Caco-2 (cell line): ENCODE data around the gene TAF9. TPM values are rescaled to one million over a fixed set of nuclear protein-coding genes. Genes with fewer than 3 reads are reported as not detected.
"Not testable (repeated sequence)": the region's sequence is repeated elsewhere in the genome, so short reads cannot be mapped to it uniquely, and the experiment has no call there.

Experiments
- BruUV-seq: library from RNA; stranded (reverse); fragments of 400-500 nt; replicated peaks from 2 replicates; lab custom pipeline; 2021; lab: Mats Ljungman, UMichigan
- CTCF ChIA-PET: fragments of 300-600 bp; sonication (Branson Sonifier 250); formaldehyde crosslinking; loops from one replicate; lab custom pipeline; 2022; ENCODE audit warnings: antibody characterized with exemption; lab: Charles Lee
- POLR2A ChIA-PET: fragments of 300-600 bp; sonication (Branson Sonifier 250); formaldehyde crosslinking; loops from one replicate; lab custom pipeline; 2022; ENCODE audit warnings: antibody characterized with exemption; lab: Charles Lee
- DNase-seq, 2 experiments: peaks; one replicate each; pipeline versions ENCODE4 v3.0.0 to v3.0.0-alpha.2; 2020 to 2022
- H3K27me3 ChIP-seq: replicated peaks from 2 replicates; pipeline ENCODE4 v1.6.0; 2011; ENCODE audit warnings: low read length; ENCODE audit not compliant: control insufficient read depth, insufficient read depth
- H3K36me3 ChIP-seq: 2 replicates; pipeline ENCODE4 v1.5.1; 2011; ENCODE audit warnings: low read length; ENCODE audit not compliant: control insufficient read depth, insufficient read depth
- H3K4me1 ChIP-seq: fragments of 250-450 bp; sonication (Bioruptor Pico); 2 replicates; pipeline ENCODE4 v1.5.1; 2020; ENCODE audit warnings: mild to moderate bottlenecking
- H3K4me3 ChIP-seq: 2 replicates; pipeline ENCODE4 v1.5.1; 2011; ENCODE audit warnings: low read depth, mild to moderate bottlenecking, control low read depth, low read length
- H3K9me3 ChIP-seq: fragments of 250-450 bp; sonication (Bioruptor Pico); 2 replicates; pipeline ENCODE4 v1.5.1; 2020; ENCODE audit warnings: mild to moderate bottlenecking, moderate library complexity
- H3K27ac Mint-ChIP-seq: one replicate; pipeline ENCODE4 v1.8.0; 2022; ENCODE audit warnings: mixed read lengths; ENCODE audit not compliant: unreplicated experiment
- H3K27me3 Mint-ChIP-seq: one replicate; pipeline ENCODE4 v1.8.0; 2022; ENCODE audit warnings: mixed read lengths; ENCODE audit not compliant: insufficient read depth, unreplicated experiment
- H3K36me3 Mint-ChIP-seq: one replicate; pipeline ENCODE4 v1.8.0; 2022; ENCODE audit warnings: mild to moderate bottlenecking, mixed read lengths; ENCODE audit not compliant: insufficient read depth, unreplicated experiment
- H3K4me1 Mint-ChIP-seq: one replicate; pipeline ENCODE4 v1.8.0; 2022; ENCODE audit warnings: low read depth, mixed read lengths; ENCODE audit not compliant: unreplicated experiment
- H3K4me3 Mint-ChIP-seq: one replicate; pipeline ENCODE4 v1.8.0; 2022; ENCODE audit warnings: mild to moderate bottlenecking, moderate library complexity, mixed read lengths; ENCODE audit not compliant: unreplicated experiment
- H3K9me3 Mint-ChIP-seq: one replicate; pipeline ENCODE4 v1.8.0; 2022; ENCODE audit warnings: mixed read lengths; ENCODE audit not compliant: unreplicated experiment
- CTCF ChIP-seq, 2 experiments: fragments of 200-600 bp in 1 of 2; IDR thresholded peaks; 1 replicate in 1 of 2; 2 replicates in 1 of 2; pipeline versions ENCODE4 v1.5.1 to v1.8.0; 2011 to 2022; ENCODE audit warnings: antibody characterized with exemption in 1 of 2, control low read depth in 1 of 2, inconsistent platforms in 1 of 2, low read depth in 1 of 2, low read length in 1 of 2, mild to moderate bottlenecking in 1 of 2, moderate library complexity in 1 of 2; ENCODE audit not compliant: insufficient read depth in 1 of 2, severe bottlenecking in 1 of 2, unreplicated experiment in 1 of 2
- intact Hi-C: fragments of 100-400 bp; cut with micrococcal nuclease; formaldehyde crosslinking; loops from one replicate; pipeline ENCODE4 v1.10.0; 2022; ENCODE audit not compliant: unreplicated experiment
- total RNA-seq: library from RNA; stranded (reverse); gene quantifications from 2 replicates; pipeline ENCODE4 v1.2.3, GENCODE V29; 2022

Gene TAF9
- total RNA-seq, 1 experiment from 2014 or later, result 101 TPM

GRCh38 chr5:69374911-69375446, 5.7 kb upstream of the TAF9 start:
- no peak overlapping the region for H3K4me3 ChIP-seq
- POLR2A ChIA-PET, result no interaction called here
- Mint-ChIP-seq H3K9me3 (no peaks in the 10 kb centered on the region), H3K4me3 (no peak overlapping the region), H3K4me1 (no peaks in the 10 kb centered on the region), H3K27ac (no peak overlapping the region), H3K27me3 (no peaks in the 10 kb centered on the region), H3K36me3 (peaks cover 16% of the 10 kb centered on the region)
- H3K4me1 ChIP-seq, result 0 out of 2 replicates have a peak, but pooled peaks cover 7% of the 10 kb centered on the region
- H3K27me3 ChIP-seq, result no peaks in the 10 kb centered on the region
- no peak for TF ChIP-seq CTCF (IDR thresholded peaks at IDR 0.05; ENCODE audit: insufficient read depth in 1 of 2, low read depth in 1 of 2, low read length in 1 of 2, severe bottlenecking in 1 of 2, unreplicated experiment in 1 of 2)
- no peaks in the 10 kb centered on the region for H3K9me3 ChIP-seq
- CTCF ChIA-PET, result no interaction called here
- no peak for DNase-seq
- 0 out of 2 replicates have a peak, but pooled peaks cover 1% of the 10 kb centered on the region for H3K36me3 ChIP-seq
- intact Hi-C loops, result no loop called here
- BruUV-seq, result no TSS peak

DNA sequence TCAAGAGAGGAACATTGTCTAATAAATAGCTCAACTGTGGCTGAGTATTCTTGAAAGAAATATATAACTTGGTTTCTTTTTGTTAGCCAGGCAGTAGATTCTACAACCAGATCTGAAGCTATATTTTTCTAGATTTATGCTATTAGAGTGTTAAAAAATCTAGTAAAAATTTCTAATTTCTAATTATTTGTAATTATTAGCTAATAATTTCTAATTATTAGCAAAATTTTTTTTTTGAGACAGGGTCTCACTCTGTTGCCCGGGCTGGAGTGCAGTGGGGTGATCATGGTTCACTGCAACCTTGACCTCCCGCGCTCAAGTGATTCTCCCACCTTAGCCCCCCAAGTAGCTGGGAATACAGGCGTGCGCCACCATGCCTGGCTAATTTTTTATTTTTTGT, 3.1 kb upstream of the TAF9 start:
- Histone ChIP-seq H3K27me3 (no peaks in the 10 kb centered on the region), H3K36me3 (0 out of 2 replicates have a peak, but pooled peaks cover 1% of the 10 kb centered on the region)
- POLR2A ChIA-PET, result no interaction called here

DNA sequence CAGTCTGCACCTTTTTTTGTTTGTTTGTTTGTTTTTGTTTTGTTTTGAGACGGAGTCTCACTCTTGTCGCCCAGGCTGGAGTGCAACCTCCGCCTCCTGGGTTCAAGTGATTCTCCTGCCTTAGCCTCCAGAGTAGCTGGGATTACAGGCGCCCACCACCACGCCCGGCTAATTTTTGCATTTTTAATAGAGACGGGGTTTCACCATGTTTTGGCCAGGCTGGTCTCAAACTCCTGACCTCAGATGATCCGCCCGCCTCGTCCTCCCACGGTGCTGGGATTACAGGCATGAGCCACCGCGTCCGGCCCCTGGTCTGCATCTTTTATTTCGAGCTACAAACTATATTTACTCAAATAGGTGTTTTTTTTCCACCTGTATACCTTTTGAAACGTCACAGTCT, 1.0 kb upstream of the TAF9 start:
- CTCF ChIA-PET, H3K9me3 Mint-ChIP-seq, H3K36me3 ChIP-seq, POLR2A ChIA-PET, H3K27me3 ChIP-seq, H3K9me3 ChIP-seq, H3K4me1 Mint-ChIP-seq, intact Hi-C loops, H3K27me3 Mint-ChIP-seq: not testable (repeated sequence)
- H3K4me1 ChIP-seq, result peaks cover 15% of the 10 kb centered on the region
- peaks cover 55% of the 10 kb centered on the region for H3K36me3 Mint-ChIP-seq
- BruUV-seq, result TSS peak; percentile 54
- peak overlapping the region; percentile 90 for H3K4me3 Mint-ChIP-seq
- H3K27ac Mint-ChIP-seq, result peak overlapping the region; percentile 99
- H3K4me3 ChIP-seq, result peak overlapping the region; percentile 67
- peak in 1 of 2 experiments; percentile 14 for DNase-seq

More for the DNA sequence above, 3.1 kb upstream of the TAF9 start:
- TF ChIP-seq CTCF (IDR thresholded peaks at IDR 0.05; ENCODE audit: insufficient read depth in 1 of 2, low read depth in 1 of 2, low read length in 1 of 2, severe bottlenecking in 1 of 2, unreplicated experiment in 1 of 2), result no peak
- no TSS peak for BruUV-seq
- CTCF ChIA-PET, result no interaction called here
- intact Hi-C loops, result no loop called here
- Histone ChIP-seq H3K4me1 (peaks cover 15% of the 10 kb centered on the region), H3K4me3 (no peak overlapping the region), H3K9me3 (no peaks in the 10 kb centered on the region)
- Mint-ChIP-seq H3K36me3 (peaks cover 41% of the 10 kb centered on the region), H3K9me3 (no peaks in the 10 kb centered on the region), H3K27ac (no peak overlapping the region), H3K27me3 (no peaks in the 10 kb centered on the region), H3K4me1 (peaks cover 8% of the 10 kb centered on the region), H3K4me3 (no peak overlapping the region)
- no peak for DNase-seq
